ENCODE data around the gene PTPRQ. TPM values are rescaled to one million over a fixed set of nuclear protein-coding genes. Genes with fewer than 3 reads are reported as not detected.
"Not testable (repeated sequence)": the region's sequence is repeated elsewhere in the genome, so short reads cannot be mapped to it uniquely, and the experiment has no call there.

PTPRQ gene
- total RNA-seq, 2 donors from 2014 or later: 9.8 to 13.7 TPM

- intact Hi-C loops (cut with DNase I): no loop called here
- ATAC-seq (no peak), DNase-seq (no peak)
These were observed 163.5 kb downstream of the PTPRQ start for GRCh38 chr12:80607361-80608135.

- ATAC-seq (no peak), DNase-seq (no peak)
- intact Hi-C loops (cut with DNase I): no loop called here
These were observed 173.7 kb downstream of the PTPRQ start for GRCh38 chr12:80617733-80618132.

- no peak for ATAC-seq
- intact Hi-C loops (cut with DNase I): no loop called here
- no peak for DNase-seq
These were observed 176.2 kb downstream of the PTPRQ start for GRCh38 chr12:80620281-80620680.

- intact Hi-C loops (cut with DNase I): no loop called here
- ATAC-seq (no peak), DNase-seq (no peak)
These were observed 178.2 kb downstream of the PTPRQ start for GRCh38 chr12:80622271-80622670.

GRCh38 chr12:80625051-80625450 is 181.0 kb downstream of the PTPRQ start:
- no peak for ATAC-seq
- no peak for DNase-seq
- intact Hi-C loops (cut with DNase I): no loop called here

GRCh38 chr12:80625901-80626300 is 181.9 kb downstream of the PTPRQ start:
- ATAC-seq (no peak), DNase-seq (no peak)
- intact Hi-C loops (cut with DNase I): no loop called here

GRCh38 chr12:80627782-80628181 is 183.7 kb downstream of the PTPRQ start:
- no peak for DNase-seq
- intact Hi-C loops (cut with DNase I): no loop called here
- peak in 1 of 2 donors; percentile 90 for ATAC-seq

- DNase-seq: no peak
- no peak for ATAC-seq
These were observed 188.8 kb downstream of the PTPRQ start for GRCh38 chr12:80632835-80633234.

GRCh38 chr12:80634903-80635302 is 190.9 kb downstream of the PTPRQ start:
- intact Hi-C loops (cut with DNase I): no loop called here
- DNase-seq (no peak), ATAC-seq (no peak)

More at GRCh38 chr12:80632835-80633234, 188.8 kb downstream of the PTPRQ start:
- intact Hi-C loops (cut with DNase I): no loop called here

- DNase-seq (no peak), ATAC-seq (no peak)
- intact Hi-C loops (cut with DNase I): no loop called here
These were observed 192.8 kb downstream of the PTPRQ start for GRCh38 chr12:80636832-80637231.

- no peak for ATAC-seq
- intact Hi-C loops (cut with DNase I): no loop called here
- no peak for DNase-seq
These were observed 197.9 kb downstream of the PTPRQ start for GRCh38 chr12:80641936-80642335.

GRCh38 chr12:80643961-80644360 is 199.9 kb downstream of the PTPRQ start:
- intact Hi-C loops (cut with DNase I): no loop called here
- ATAC-seq (no peak), DNase-seq (no peak)

GRCh38 chr12:80648881-80649280 is 204.8 kb downstream of the PTPRQ start:
- intact Hi-C loops (cut with DNase I): no loop called here
- ATAC-seq: no peak
- DNase-seq: no peak

GRCh38 chr12:80655751-80656150 is 211.7 kb downstream of the PTPRQ start:
- DNase-seq (no peak), ATAC-seq (no peak)
- intact Hi-C loops (cut with DNase I): no loop called here

GRCh38 chr12:80659512-80660063 is 215.6 kb downstream of the PTPRQ start:
- DNase-seq: no peak
- intact Hi-C loops (cut with DNase I): no loop called here
- ATAC-seq: no peak

- intact Hi-C loops (cut with DNase I): no loop called here
- ATAC-seq (no peak), DNase-seq (no peak)
These were observed 218.6 kb downstream of the PTPRQ start for GRCh38 chr12:80662586-80662985.

GRCh38 chr12:80670214-80670613 is 226.2 kb downstream of the PTPRQ start:
- ATAC-seq (no peak), DNase-seq (no peak)
- intact Hi-C loops (cut with DNase I): no loop called here

- DNase-seq; ATAC-seq; intact Hi-C loops (cut with DNase I): not testable (repeated sequence)
These were observed 232.1 kb downstream of the PTPRQ start for GRCh38 chr12:80676042-80676636.

- DNase-seq (no peak), ATAC-seq (no peak)
- intact Hi-C loops (cut with DNase I): no loop called here
These were observed 232.8 kb downstream of the PTPRQ start for GRCh38 chr12:80676856-80677255.

- ATAC-seq (no peak), DNase-seq (no peak)
- intact Hi-C loops (cut with DNase I): no loop called here
These were observed 234.0 kb downstream of the PTPRQ start for GRCh38 chr12:80677994-80678393.
